B cell (primary cell): ENCODE results near the gene GALNT10. TPM values are rescaled to one million over a fixed set of nuclear protein-coding genes. Genes with fewer than 3 reads are reported as not detected.

Experiments
- ATAC-seq: fragments of 200-7000 bp; cut with Tn5 transposase; one replicate; pipeline ENCODE4 v1.10.0; 2021; ENCODE audit warnings: low read depth, mild to moderate bottlenecking, moderate number of reproducible peaks, moderate library complexity
- CTCF ChIA-PET: fragments of 350-600 bp; sonication (Branson Sonifier 250); formaldehyde crosslinking; loops from one replicate; lab custom pipeline; 2021; ENCODE audit warnings: antibody characterized with exemption, inconsistent platforms; lab: Charles Lee
- POLR2A ChIA-PET: fragments of 350-600 bp; sonication (Branson Sonifier 250); formaldehyde crosslinking; loops from one replicate; lab custom pipeline; 2021; ENCODE audit warnings: antibody characterized with exemption; lab: Charles Lee
- DNase-seq: peaks from one replicate; pipeline ENCODE4 v3.0.0; 2013
- H2AFZ ChIP-seq: 2 replicates; pipeline ENCODE4 v1.6.1; 2012; ENCODE audit warnings: mild to moderate bottlenecking, low read depth, low read length; ENCODE audit not compliant: insufficient read depth, poor library complexity, severe bottlenecking
- H3K27ac ChIP-seq, 2 donors: 1 replicate in 1 of 2; 2 replicates in 1 of 2; pipeline ENCODE4 v1.5.1; 2012 to 2013; ENCODE audit warnings: low read length in 2 of 2, mild to moderate bottlenecking in 2 of 2, moderate library complexity in 1 of 2
- H3K27me3 ChIP-seq, 4 experiments: fragments of 200-600 bp in 1 of 4; sonication (generic) in 1 of 4; replicated peaks in 1 of 4; 1 replicate in 2 of 4; 2 replicates in 2 of 4; pipeline versions ENCODE4 v1.6.1 to v1.7.0; 2013 to 2016; ENCODE audit warnings: low read length in 3 of 4, mild to moderate bottlenecking in 2 of 4, mixed read lengths in 1 of 4, moderate library complexity in 1 of 4; ENCODE audit not compliant: insufficient read depth in 4 of 4, control insufficient read depth in 3 of 4; ENCODE audit errors: control extremely low read depth in 1 of 4
- H3K36me3 ChIP-seq, 2 experiments: replicated peaks in 1 of 2; 1 replicate in 1 of 2; 2 replicates in 1 of 2; pipeline versions ENCODE4 v1.6.1 to v1.7.1; 2013; ENCODE audit warnings: low read length in 1 of 2; ENCODE audit not compliant: insufficient read depth in 2 of 2, control insufficient read depth in 1 of 2; ENCODE audit errors: control extremely low read depth in 1 of 2, extremely low read depth in 1 of 2
- H3K4me1 ChIP-seq, 2 donors: fragments of 200-600 bp in 1 of 2; sonication (generic) in 1 of 2; 1 replicate in 1 of 2; 2 replicates in 1 of 2; pipeline versions ENCODE4 v1.5.1 to v1.6.1; 2013 to 2017; ENCODE audit warnings: low read length in 2 of 2; ENCODE audit not compliant: control insufficient read depth in 2 of 2, insufficient read depth in 2 of 2
- H3K4me2 ChIP-seq: replicated peaks from 2 replicates; pipeline ENCODE3; 2012; ENCODE audit warnings: mild to moderate bottlenecking, low read depth, low read length; ENCODE audit not compliant: poor library complexity, severe bottlenecking
- H3K4me3 ChIP-seq, 5 experiments: fragments of 200-600 bp in 1 of 5; sonication (generic) in 1 of 5; 1 replicate in 3 of 5; 2 replicates in 2 of 5; pipeline versions ENCODE4 v1.5.1 to v1.7.0; 2011 to 2016; ENCODE audit warnings: low read length in 4 of 5, mild to moderate bottlenecking in 4 of 5, low read depth in 2 of 5, control low read depth in 1 of 5, moderate library complexity in 1 of 5; ENCODE audit not compliant: insufficient read depth in 1 of 5; ENCODE audit errors: control extremely low read depth in 1 of 5, extremely low read depth in 1 of 5
- H3K79me2 ChIP-seq: fragments of 200-600 bp; sonication (generic); one replicate; pipeline ENCODE4 v1.6.0; 2016; ENCODE audit warnings: low read length; ENCODE audit not compliant: control insufficient read depth, insufficient read depth
- H3K9ac ChIP-seq: fragments of 200-600 bp; sonication (generic); 2 replicates; pipeline ENCODE4 v1.6.1; 2017; ENCODE audit warnings: mild to moderate bottlenecking, low read length, moderate library complexity
- H3K9me3 ChIP-seq, 3 donors: one replicate each; pipeline versions ENCODE4 v1.6.1 to v1.7.1; 2013; ENCODE audit warnings: low read length in 2 of 3; ENCODE audit not compliant: control insufficient read depth in 2 of 3, insufficient read depth in 1 of 3; ENCODE audit errors: control extremely low read depth in 1 of 3
- H4K20me1 ChIP-seq: 2 replicates; pipeline ENCODE4 v1.6.0; 2012; ENCODE audit warnings: mild to moderate bottlenecking, low read length; ENCODE audit not compliant: insufficient read depth, control insufficient read depth, poor library complexity, severe bottlenecking
- H3K27ac Mint-ChIP-seq: one replicate; pipeline ENCODE4 v1.8.0; 2021; ENCODE audit warnings: mixed read lengths
- H3K27me3 Mint-ChIP-seq: one replicate; pipeline ENCODE4 v1.8.0; 2021; ENCODE audit warnings: mixed read lengths
- H3K4me1 Mint-ChIP-seq: one replicate; pipeline ENCODE4 v1.8.0; 2021; ENCODE audit warnings: mixed read lengths
- H3K4me3 Mint-ChIP-seq: one replicate; pipeline ENCODE4 v1.8.0; 2021; ENCODE audit warnings: mixed read lengths
- H3K9me3 Mint-ChIP-seq: one replicate; pipeline ENCODE4 v1.8.0; 2022; ENCODE audit warnings: mixed read lengths; ENCODE audit not compliant: insufficient read depth
- CTCF ChIP-seq: fragments of 200-600 bp; IDR thresholded peaks from one replicate; pipeline ENCODE4 v1.8.0; 2022; ENCODE audit warnings: antibody characterized with exemption, mild to moderate bottlenecking
- EZH2 ChIP-seq: IDR thresholded peaks from 2 replicates; pipeline ENCODE4 v1.6.1; 2012; ENCODE audit warnings: borderline replicate concordance, low read depth, mild to moderate bottlenecking, moderate library complexity, low read length; ENCODE audit not compliant: insufficient read depth, poor library complexity, severe bottlenecking
- WGBS: methylation state at CpG from one replicate; pipeline ENCODE4 v1.1.5; 2013; ENCODE audit warnings: missing lambda C conversion rate; ENCODE audit not compliant: insufficient coverage; 5-methylcytosine and 5-hydroxymethylcytosine counted together
- intact Hi-C: fragments of 100-400 bp; cut with micrococcal nuclease; formaldehyde crosslinking; loops from one replicate; pipeline ENCODE4 v1.10.0; 2022
- polyA plus RNA-seq: library from polyadenylated mRNA; depleted of rRNA; stranded (reverse); fragments of >200 nt; gene quantifications from 2 replicates; pipeline ENCODE4 v1.2.3, GENCODE V29; 2012
- total RNA-seq, 2 donors: library from RNA; stranded (reverse); fragments of 120-200 nt in 1 of 2; gene quantifications; 1 replicate in 1 of 2; 2 replicates in 1 of 2; pipeline versions ENCODE4 v1.2.3 to v1.2.4, GENCODE V29; 2013 to 2022

The GALNT10 gene
- total and polyA plus RNA-seq, 2 donors (not counting 1 experiment from before 2014, with no cell fraction given) = 27.7 to 42.8 TPM

GRCh38 chr5:154197801-154198491, 7.4 kb downstream of the GALNT10 start:
- H3K27me3 Mint-ChIP-seq = no peaks in the 10 kb centered on the region
- Histone ChIP-seq H3K27me3 (no peaks in the 10 kb centered on the region), H3K4me1 (peaks cover 17 to 38% of the 10 kb centered on the region in 2 donors), H2AFZ (no peak overlapping the region), H3K9me3 (no peaks in the 10 kb centered on the region), H4K20me1 (peaks cover 60% of the 10 kb centered on the region), H3K27ac (no peak overlapping the region), H3K4me3 (no peak overlapping the region), H3K9ac (no peak overlapping the region), H3K36me3 (peaks cover 7 to 49% of the 10 kb centered on the region in 2 experiments), H3K4me2 (no peak overlapping the region), H3K79me2 (peaks cover 90% of the 10 kb centered on the region)
- ChIA-PET POLR2A (interaction anchor here (0.8 kb wide), 1 partner anchor 159 kb away, joined by 3 read pairs; the partner anchor contains the start of genes FAM114A2 and MFAP3), CTCF (interaction anchor here (1.0 to 3.4 kb wide), 6 partner anchors 15 to 207 kb away, joined by 3 to 21 read pairs (median 7); no protein-coding TSS in a partner anchor)
- intact Hi-C loops = no loop called here
- TF ChIP-seq EZH2 (no peak), CTCF (no peak)
- peaks cover 66% of the 10 kb centered on the region for H3K4me1 Mint-ChIP-seq
- no peak overlapping the region for H3K27ac Mint-ChIP-seq
- no peaks in the 10 kb centered on the region for H3K9me3 Mint-ChIP-seq
- ATAC-seq = no peak
- no peak for DNase-seq
- 83% methylated on average over 5 of the region's 8 CpGs for WGBS
- H3K4me3 Mint-ChIP-seq = no peak overlapping the region
